ENCODE results near the gene SMCO3. TPM values are rescaled to one million over a fixed set of nuclear protein-coding genes. Genes with fewer than 3 reads are reported as not detected.

Gene SMCO3
- total and polyA plus RNA-seq, 12 donors, result 0.11 to 0.41 (median 0.26) TPM; not detected in 3

DNA sequence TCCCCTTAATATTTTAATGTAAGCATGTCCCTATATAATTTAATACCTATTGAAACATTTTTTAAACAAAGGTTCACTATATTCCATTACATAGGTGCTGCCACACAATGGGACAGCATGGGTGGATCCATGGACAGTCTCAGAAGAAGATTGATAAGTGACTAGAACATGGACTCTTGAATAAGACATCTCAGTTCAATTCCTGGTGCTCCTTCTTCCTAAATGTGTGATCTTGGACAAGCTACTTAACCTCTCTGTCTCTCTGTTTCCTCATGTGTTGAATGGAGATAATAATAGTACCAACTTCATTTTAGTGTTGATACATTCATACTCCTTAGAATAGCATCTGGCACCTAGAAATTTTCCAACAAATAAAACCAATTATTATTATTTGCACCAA is 30.4 kb upstream of the SMCO3 start:
- H3K4me3 ChIP-seq, result no peak overlapping the region
- H3K27me3 ChIP-seq, result no peaks in the 10 kb centered on the region
- TF ChIP-seq POLR2A (IDR thresholded peaks at IDR 0.05), result no peak
- TF ChIP-seq, protein P1, sequence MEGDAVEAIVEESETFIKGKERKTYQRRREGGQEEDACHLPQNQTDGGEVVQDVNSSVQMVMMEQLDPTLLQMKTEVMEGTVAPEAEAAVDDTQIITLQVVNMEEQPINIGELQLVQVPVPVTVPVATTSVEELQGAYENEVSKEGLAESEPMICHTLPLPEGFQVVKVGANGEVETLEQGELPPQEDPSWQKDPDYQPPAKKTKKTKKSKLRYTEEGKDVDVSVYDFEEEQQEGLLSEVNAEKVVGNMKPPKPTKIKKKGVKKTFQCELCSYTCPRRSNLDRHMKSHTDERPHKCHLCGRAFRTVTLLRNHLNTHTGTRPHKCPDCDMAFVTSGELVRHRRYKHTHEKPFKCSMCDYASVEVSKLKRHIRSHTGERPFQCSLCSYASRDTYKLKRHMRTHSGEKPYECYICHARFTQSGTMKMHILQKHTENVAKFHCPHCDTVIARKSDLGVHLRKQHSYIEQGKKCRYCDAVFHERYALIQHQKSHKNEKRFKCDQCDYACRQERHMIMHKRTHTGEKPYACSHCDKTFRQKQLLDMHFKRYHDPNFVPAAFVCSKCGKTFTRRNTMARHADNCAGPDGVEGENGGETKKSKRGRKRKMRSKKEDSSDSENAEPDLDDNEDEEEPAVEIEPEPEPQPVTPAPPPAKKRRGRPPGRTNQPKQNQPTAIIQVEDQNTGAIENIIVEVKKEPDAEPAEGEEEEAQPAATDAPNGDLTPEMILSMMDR (IDR thresholded peaks at IDR 0.05), result no peak
- no peak for DNase-seq
- peaks cover 34 to 36% of the 10 kb centered on the region in 2 donors for H3K4me1 ChIP-seq (replicated peaks in 1 of 2)
- no peaks in the 10 kb centered on the region for H3K9me3 ChIP-seq (replicated peaks in 1 of 3)
- H3K36me3 ChIP-seq (replicated peaks in 1 of 2), result no peaks in the 10 kb centered on the region
- intact Hi-C loops (cut with DNase I), result loop anchor here in 1 of 2 donors (10.0 kb wide), 1 partner anchor 150 kb away; no protein-coding TSS in a partner anchor
- peak overlapping the region in 2 of 5 donors; percentile 6 to 10 for H3K27ac ChIP-seq

DNA sequence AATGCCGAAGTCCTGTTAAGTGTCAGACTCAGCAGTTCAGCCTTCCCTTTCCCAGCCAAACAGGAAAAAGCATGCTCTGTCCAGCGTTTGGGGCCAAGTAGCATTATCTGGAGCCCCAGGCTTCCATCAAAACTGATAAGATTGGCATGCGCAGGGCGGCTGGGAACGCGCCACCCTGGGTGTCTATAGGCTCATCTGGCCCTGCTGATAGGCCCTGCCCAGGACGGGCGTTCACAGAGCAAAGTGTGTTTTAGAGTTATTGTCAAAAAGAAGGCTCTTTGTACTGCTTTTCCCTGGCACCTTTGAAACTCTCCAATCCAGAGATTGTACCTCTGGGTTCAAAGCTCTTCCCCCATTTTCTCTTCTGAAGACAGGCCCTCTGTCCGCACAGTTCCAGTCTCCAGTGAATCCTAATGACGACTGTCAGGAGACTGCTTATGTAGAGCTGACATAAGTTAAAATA is 29.5 kb upstream of the SMCO3 start, which contains the start of gene ART4:
Gene ART4, minus strand, starts transcription at position 102 of the 463 bp plus-strand sequence. CDS start 413 bp downstream, outside the sequence.
- intact Hi-C loops (cut with DNase I), result loop anchor here in 1 of 2 donors (10.0 kb wide), 1 partner anchor 151 kb away; no protein-coding TSS in a partner anchor
- Histone ChIP-seq H3K27ac (peak within 1 kb of the TSS in 4 of 5 donors; percentile 51 to 80 (median 66)), H3K4me3 (peak within 1 kb of the TSS in 1 of 4 donors; percentile 2), H3K36me3 (replicated peaks in 1 of 2) (no peaks in the 10 kb centered on the region), H3K9me3 (replicated peaks in 1 of 3) (no peaks in the 10 kb centered on the region), H3K4me1 (replicated peaks in 1 of 2) (peaks cover 34 to 36% of the 10 kb centered on the region in 2 donors), H3K27me3 (no peaks in the 10 kb centered on the region)
- DNase-seq, result peak in 3 of 7 donors; percentile 25 to 42 (median 27)
- TF ChIP-seq, protein P1 (IDR thresholded peaks at IDR 0.05), result no peak
- TF ChIP-seq POLR2A (IDR thresholded peaks at IDR 0.05), result no peak
- 75 to 83% (median 77%) methylated on average over 8 to 10 of the region's 10 CpGs for WGBS, 4 donors

DNA sequence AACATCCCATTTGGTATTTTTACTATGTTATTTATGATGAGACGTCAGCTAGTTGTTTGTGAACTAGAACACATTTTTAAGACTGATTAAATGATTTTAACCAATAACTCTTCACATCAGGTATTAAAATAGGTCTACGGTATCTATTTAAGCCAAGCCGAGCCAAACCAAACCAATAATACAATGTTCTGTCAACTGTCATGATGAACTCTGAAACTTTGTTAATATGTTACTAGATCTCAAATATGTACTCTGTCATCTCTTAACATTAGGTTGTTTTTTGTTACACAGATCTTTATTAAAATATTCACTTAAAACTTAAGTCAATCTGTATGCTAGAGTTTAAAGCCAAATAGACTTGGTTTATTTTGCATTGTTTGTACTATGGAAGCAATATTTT is 28.3 kb upstream of the SMCO3 start:
- Histone ChIP-seq H3K27me3 (no peaks in the 10 kb centered on the region), H3K4me3 (peak overlapping the region in 1 of 4 donors; percentile 2), H3K4me1 (replicated peaks in 1 of 2) (peaks cover 32 to 35% of the 10 kb centered on the region in 2 donors), H3K9me3 (replicated peaks in 1 of 3) (no peaks in the 10 kb centered on the region), H3K27ac (peak overlapping the region in 4 of 5 donors; percentile 51 to 80 (median 66)), H3K36me3 (replicated peaks in 1 of 2) (no peaks in the 10 kb centered on the region)
- no peak for DNase-seq
- intact Hi-C loops (cut with DNase I), result loop anchor here in 1 of 2 donors (10.0 kb wide), 1 partner anchor 152 kb away; no protein-coding TSS in a partner anchor
- WGBS, 4 donors, result 64 to 78% (median 68%) methylated on average over 3 of the region's 3 CpGs
- no peak for TF ChIP-seq POLR2A (IDR thresholded peaks at IDR 0.05)
- TF ChIP-seq, protein P1 (IDR thresholded peaks at IDR 0.05), result no peak

GRCh38 chr12:14841761-14842160 is 27.8 kb upstream of the SMCO3 start:
- 16 to 33% (median 25%) methylated on average over 3 of the region's 3 CpGs for WGBS, 4 donors

More at GRCh38 chr12:14841761-14842160, 27.8 kb upstream of the SMCO3 start:
- Histone ChIP-seq H3K4me3 (peak overlapping the region in 1 of 4 donors; percentile 2), H3K4me1 (replicated peaks in 1 of 2) (peaks cover 29 to 33% of the 10 kb centered on the region in 2 donors), H3K36me3 (replicated peaks in 1 of 2) (no peaks in the 10 kb centered on the region), H3K9me3 (replicated peaks in 1 of 3) (no peaks in the 10 kb centered on the region), H3K27ac (peak overlapping the region in 4 of 5 donors; percentile 40 to 80 (median 63)), H3K27me3 (no peaks in the 10 kb centered on the region)
- peak in 1 of 2 donors; percentile 50 for TF ChIP-seq POLR2A (IDR thresholded peaks at IDR 0.05)
- TF ChIP-seq, protein P1 (IDR thresholded peaks at IDR 0.05), result no peak
- intact Hi-C loops (cut with DNase I), result loop anchor here in 1 of 2 donors (10.0 kb wide), 1 partner anchor 153 kb away; no protein-coding TSS in a partner anchor
- peak; percentile 67 to 89 (median 83) for DNase-seq
